NT2/D1 (cell line): ENCODE results near the gene MAPK12.

Experiments
- DNase-seq: peaks from one replicate; pipeline ENCODE4 v3.0.0-alpha.2; 2011; ENCODE audit warnings: low read depth, low spot score
- H3K27me3 ChIP-seq: 2 replicates; pipeline ENCODE4 v1.6.0; 2011; ENCODE audit warnings: mild to moderate bottlenecking; ENCODE audit not compliant: insufficient read length, insufficient read depth
- H3K36me3 ChIP-seq: 2 replicates; pipeline ENCODE4 v1.6.1; 2011; ENCODE audit warnings: mild to moderate bottlenecking, low read length, mixed read lengths; ENCODE audit not compliant: insufficient read depth, insufficient read length
- H3K4me1 ChIP-seq: 2 replicates; pipeline ENCODE4 v1.5.1; 2011; ENCODE audit not compliant: insufficient read depth, insufficient read length
- H3K4me3 ChIP-seq: 2 replicates; pipeline ENCODE4 v1.5.1; 2011; ENCODE audit warnings: low read depth; ENCODE audit not compliant: insufficient read length
- H3K9ac ChIP-seq: 2 replicates; pipeline ENCODE4 v1.6.0; 2011; ENCODE audit warnings: low read depth; ENCODE audit not compliant: insufficient read length
- H3K9me3 ChIP-seq: 2 replicates; pipeline ENCODE4 v1.5.1; 2011; ENCODE audit warnings: mild to moderate bottlenecking, low read length; ENCODE audit not compliant: insufficient read depth
- SUZ12 ChIP-seq: IDR thresholded peaks from 2 replicates; pipeline ENCODE4 v1.6.1; 2011; ENCODE audit not compliant: insufficient read length, insufficient read depth; ENCODE audit errors: extremely low read depth
- YY1 ChIP-seq: IDR thresholded peaks from 2 replicates; pipeline ENCODE4 v1.6.1; 2011; ENCODE audit not compliant: insufficient read length, insufficient read depth
- ZNF274 ChIP-seq: IDR thresholded peaks from 2 replicates; pipeline ENCODE4 v1.6.1; 2011; ENCODE audit warnings: mild to moderate bottlenecking, low read depth, low read length

The MAPK12 gene

GRCh38 chr22:50292643-50293440, 31.4 kb upstream of the MAPK12 start:
- H3K4me1 ChIP-seq, result peaks cover 28% of the 10 kb centered on the region
- H3K36me3 ChIP-seq, result peaks cover 53% of the 10 kb centered on the region
- H3K27me3 ChIP-seq, result no peaks in the 10 kb centered on the region
- no peaks in the 10 kb centered on the region for H3K9me3 ChIP-seq
- DNase-seq, result no peak
- H3K9ac ChIP-seq, result peak overlapping the region; percentile 23
- TF ChIP-seq ZNF274, result no peak
- no peak for TF ChIP-seq YY1
- no peak for TF ChIP-seq SUZ12
- no peak overlapping the region for H3K4me3 ChIP-seq

GRCh38 chr22:50289942-50290630, 28.6 kb upstream of the MAPK12 start:
- H3K4me1 ChIP-seq, result peaks cover 16% of the 10 kb centered on the region
- TF ChIP-seq ZNF274 (no peak), YY1 (no peak), SUZ12 (no peak)
- no peak overlapping the region for H3K9ac ChIP-seq
- peaks cover 66% of the 10 kb centered on the region for H3K36me3 ChIP-seq
- H3K27me3 ChIP-seq, result no peaks in the 10 kb centered on the region
- no peak for DNase-seq
- H3K4me3 ChIP-seq, result no peak overlapping the region
- no peaks in the 10 kb centered on the region for H3K9me3 ChIP-seq

DNA sequence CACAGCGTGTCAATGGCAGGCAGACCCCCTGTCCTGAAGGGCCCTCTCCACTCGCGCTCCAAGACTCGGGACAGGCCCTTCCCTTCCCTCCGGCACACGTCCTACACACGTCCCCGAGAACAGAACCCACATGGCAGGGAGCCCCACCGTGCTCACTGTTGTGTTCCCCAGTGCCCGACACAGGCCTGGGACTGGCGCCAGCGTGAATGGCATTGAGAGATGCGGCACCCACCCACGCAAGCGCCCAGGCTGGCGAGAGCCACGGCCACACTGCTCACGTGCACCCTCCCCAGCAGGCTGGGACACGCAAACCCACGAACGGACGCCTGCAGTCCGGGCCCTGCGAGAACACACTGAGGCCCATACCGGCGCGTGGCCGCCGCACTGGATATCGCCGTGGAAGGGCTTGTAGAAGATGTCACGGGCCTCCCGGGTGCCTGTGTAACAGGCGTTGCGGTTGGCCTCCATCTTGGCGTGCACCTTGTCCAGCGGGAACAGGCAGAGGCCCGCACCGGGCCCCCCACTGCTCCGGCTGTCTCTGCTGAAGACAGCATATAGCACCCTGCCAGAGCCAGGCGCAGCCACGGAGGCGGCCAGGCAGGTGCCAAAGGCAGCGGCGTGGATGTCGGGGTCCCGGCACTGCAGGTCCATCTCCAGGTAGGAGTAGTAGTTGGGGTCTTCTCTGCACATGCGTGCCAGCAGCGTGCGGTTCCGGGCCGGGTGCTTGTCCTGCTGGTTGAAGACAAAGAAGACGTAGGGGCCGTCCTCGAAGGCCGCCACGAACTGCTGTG, 27.9 kb upstream of the MAPK12 start:
- H3K36me3 ChIP-seq, result peaks cover 70% of the 10 kb centered on the region
- no peaks in the 10 kb centered on the region for H3K9me3 ChIP-seq
- no peak overlapping the region for H3K4me3 ChIP-seq
- peaks cover 15% of the 10 kb centered on the region for H3K4me1 ChIP-seq
- no peak for DNase-seq
- H3K9ac ChIP-seq, result no peak overlapping the region
- H3K27me3 ChIP-seq, result no peaks in the 10 kb centered on the region
- TF ChIP-seq YY1 (no peak), ZNF274 (no peak), SUZ12 (no peak)

DNA sequence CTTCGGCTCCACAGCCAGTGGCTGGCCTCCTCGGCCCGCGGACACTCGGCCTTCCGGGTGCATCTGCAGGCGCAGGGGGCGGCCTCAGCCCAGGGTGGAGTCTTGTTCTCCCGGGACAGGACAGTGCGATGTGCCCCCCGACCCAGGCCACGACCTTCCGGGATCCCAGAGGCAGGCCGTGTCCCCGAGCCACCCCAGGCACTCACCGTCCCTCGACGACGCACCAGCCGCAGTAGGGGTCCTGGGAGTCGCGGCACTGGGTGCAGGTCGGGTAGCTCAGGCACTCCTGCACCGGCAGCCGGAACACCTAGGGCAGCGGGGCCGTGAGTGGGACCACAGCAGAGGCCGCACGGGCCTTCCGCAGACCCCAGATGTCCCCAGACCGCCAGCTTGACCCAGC, 26.2 kb upstream of the MAPK12 start:
- no peak overlapping the region for H3K9ac ChIP-seq
- peaks cover 8% of the 10 kb centered on the region for H3K4me1 ChIP-seq
- no peak for TF ChIP-seq ZNF274
- no peaks in the 10 kb centered on the region for H3K9me3 ChIP-seq
- H3K4me3 ChIP-seq, result no peak overlapping the region
- no peak for DNase-seq
- H3K27me3 ChIP-seq, result no peaks in the 10 kb centered on the region
- H3K36me3 ChIP-seq, result peaks cover 71% of the 10 kb centered on the region

- DNase-seq, result no peak
- H3K9me3 ChIP-seq, result no peaks in the 10 kb centered on the region
- H3K9ac ChIP-seq, result no peak overlapping the region
- peaks cover 4% of the 10 kb centered on the region for H3K4me1 ChIP-seq
- H3K4me3 ChIP-seq, result no peak overlapping the region
- H3K27me3 ChIP-seq, result no peaks in the 10 kb centered on the region
- no peak for TF ChIP-seq SUZ12
- no peak for TF ChIP-seq ZNF274
- no peak for TF ChIP-seq YY1
- H3K36me3 ChIP-seq, result peaks cover 76% of the 10 kb centered on the region
Measured at GRCh38 chr22:50286701-50287318, 25.3 kb upstream of the MAPK12 start.

DNA sequence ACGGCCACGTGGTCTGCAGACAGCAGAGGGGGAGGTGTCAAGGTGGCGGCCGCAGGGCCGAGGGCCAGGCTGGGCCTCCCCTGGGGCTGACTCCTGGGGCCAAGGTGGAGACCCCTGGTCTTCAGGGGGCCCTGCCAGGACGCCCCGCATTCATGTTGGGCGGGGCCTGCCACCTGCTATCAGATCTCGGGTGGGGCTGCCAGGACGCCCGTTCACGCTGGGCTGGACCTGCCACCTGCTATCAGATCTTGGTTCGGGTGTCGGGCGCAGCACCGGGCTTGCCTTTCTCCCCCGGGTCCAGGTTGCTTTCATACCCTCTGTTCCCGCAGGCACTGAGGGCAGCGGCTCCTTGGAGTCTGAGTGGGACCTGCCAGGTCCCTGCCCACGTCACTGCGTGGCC, 24.8 kb upstream of the MAPK12 start:
- Histone ChIP-seq H3K9ac (no peak overlapping the region), H3K9me3 (no peaks in the 10 kb centered on the region), H3K36me3 (peaks cover 76% of the 10 kb centered on the region), H3K4me1 (no peaks in the 10 kb centered on the region), H3K4me3 (no peak overlapping the region), H3K27me3 (no peaks in the 10 kb centered on the region)
- no peak for DNase-seq
- TF ChIP-seq SUZ12 (no peak), ZNF274 (no peak), YY1 (no peak)
